K562 (cell line): ENCODE measurements around the gene ARHGEF25. TPM values are rescaled to one million over a fixed set of nuclear protein-coding genes. Genes with fewer than 3 reads are reported as not detected.

Experiments
- ATAC-seq: fragments of 200-7000 bp; cut with Tn5 transposase; 3 replicates; pipeline ENCODE4 v1.9.1; 2020; ENCODE audit warnings: moderate library complexity
- Bru-seq: library from RNA; stranded (reverse); fragments of 400-500 nt; gene quantifications from one replicate; lab custom pipeline; 2021; lab: Mats Ljungman, UMichigan
- BruChase-seq, 2 experiments: library from RNA; stranded (reverse); fragments of 400-500 nt; gene quantifications; one replicate each; lab custom pipeline; 2021; lab: Mats Ljungman, UMichigan
- BruUV-seq: library from RNA; stranded (reverse); fragments of 400-500 nt; replicated peaks from 2 replicates; lab custom pipeline; 2021; lab: Mats Ljungman, UMichigan
- CTCF ChIA-PET: fragments of 300-600 bp; formaldehyde crosslinking; extraction: SDS; loops from one replicate; lab custom pipeline; 2021; ENCODE audit warnings: low intra/inter-chr PET ratio; lab: Yijun Ruan, JAX
- POLR2A ChIA-PET: fragments of 300-600, 350-650 bp; sonication (Branson Sonifier 250); formaldehyde crosslinking; extraction: SDS; loops from one replicate; lab custom pipeline; 2021; ENCODE audit warnings: antibody characterized with exemption, inconsistent platforms; lab: Yijun Ruan, JAX
- DNase-seq, 4 experiments: peaks; one replicate each; pipeline versions ENCODE4 v3.0.0 to v3.0.0-alpha.2; 2011 to 2018; ENCODE audit warnings: low spot score in 3 of 4, mixed read lengths in 3 of 4; ENCODE audit errors: extremely low read depth in 1 of 4
- FAIRE-seq: peaks from 2 replicates; lab custom pipeline; 2011; peaks lifted over from hg19 to GRCh38; lab: Jason Lieb, UNC
- H2AFZ ChIP-seq: 2 replicates; pipeline ENCODE4 v1.6.0; 2011; ENCODE audit warnings: low read depth, low read length, control low read depth, inconsistent platforms
- H3K27ac ChIP-seq: fragments of 200-600 bp; 3 replicates; pipeline ENCODE4 v1.8.0; 2011; ENCODE audit warnings: low read depth, mild to moderate bottlenecking, control low read depth, inconsistent platforms, low read length, moderate library complexity, mixed read lengths; ENCODE audit errors: extremely low read depth
- H3K27me3 ChIP-seq, 2 experiments: fragments of 300-600 bp in 1 of 2; 2 replicates in 1 of 2; 3 replicates in 1 of 2; pipeline versions ENCODE4 v1.6.0 to v1.8.0; 2011; ENCODE audit warnings: inconsistent platforms in 2 of 2, low read length in 2 of 2, mild to moderate bottlenecking in 1 of 2, mixed read lengths in 1 of 2, moderate library complexity in 1 of 2; ENCODE audit not compliant: control insufficient read depth in 2 of 2, insufficient read depth in 2 of 2
- H3K36me3 ChIP-seq: fragments of 300-600 bp; 3 replicates; pipeline ENCODE4 v1.8.0; 2011; ENCODE audit warnings: mild to moderate bottlenecking, low read length, inconsistent platforms; ENCODE audit not compliant: control insufficient read depth, insufficient read depth
- H3K4me1 ChIP-seq, 2 experiments: fragments of 200-600 bp in 1 of 2; replicated peaks in 1 of 2; 2 replicates in 1 of 2; 3 replicates in 1 of 2; pipeline versions ENCODE4 v1.5.1 to v1.8.0; 2011; ENCODE audit warnings: inconsistent platforms in 2 of 2, low read length in 2 of 2, mild to moderate bottlenecking in 1 of 2, mixed read lengths in 1 of 2, moderate library complexity in 1 of 2; ENCODE audit not compliant: control insufficient read depth in 2 of 2, insufficient read depth in 2 of 2
- H3K4me2 ChIP-seq: 2 replicates; pipeline ENCODE4 v1.6.1; 2011; ENCODE audit warnings: low read length, control low read depth, inconsistent platforms, mixed read lengths; ENCODE audit not compliant: insufficient read depth
- H3K4me3 ChIP-seq: fragments of 200-600 bp; sonication (generic), shearing (Covaris generic); 2 replicates; pipeline ENCODE4 v1.5.1; 2016; ENCODE audit warnings: control low read depth, inconsistent platforms
- H3K79me2 ChIP-seq: fragments of 200-600 bp; 3 replicates; pipeline ENCODE4 v1.8.0; 2011; ENCODE audit warnings: low read length, inconsistent platforms; ENCODE audit not compliant: control insufficient read depth, insufficient read depth
- H3K9ac ChIP-seq, 2 experiments: 2 replicates each; pipeline versions ENCODE4 v1.6.0 to v1.6.1; 2011; ENCODE audit warnings: low read depth in 2 of 2, low read length in 2 of 2, control low read depth in 1 of 2, inconsistent platforms in 1 of 2, mild to moderate bottlenecking in 1 of 2, mixed read lengths in 1 of 2; ENCODE audit not compliant: insufficient read depth in 1 of 2
- H3K9me1 ChIP-seq: one replicate; pipeline ENCODE4 v1.6.0; 2011; ENCODE audit warnings: inconsistent platforms, mild to moderate bottlenecking, low read length, moderate library complexity; ENCODE audit not compliant: control insufficient read depth, insufficient read depth
- H3K9me3 ChIP-seq: replicated peaks from 2 replicates; pipeline ENCODE4 v1.5.1; 2011; ENCODE audit warnings: low read depth, low read length, inconsistent platforms; ENCODE audit not compliant: control insufficient read depth, insufficient read depth
- H4K20me1 ChIP-seq: replicated peaks from 2 replicates; pipeline ENCODE4 v1.6.1; 2011; ENCODE audit warnings: low read length, inconsistent platforms, mixed read lengths; ENCODE audit not compliant: control insufficient read depth, insufficient read depth
- BACH1 ChIP-seq: fragments of 200-800 bp; sonication (Bioruptor generic); IDR thresholded peaks from 2 replicates; pipeline ENCODE4 v1.6.1; 2016; ENCODE audit warnings: missing genetic modification characterization, missing compliant biosample characterization
- CHD4 ChIP-seq: fragments of 200-600 bp; sonication (generic); IDR thresholded peaks from 3 replicates; pipeline ENCODE4 v1.6.1; 2012; ENCODE audit warnings: low read depth, mild to moderate bottlenecking, mixed read lengths, low read length, inconsistent platforms; ENCODE audit not compliant: insufficient read depth, insufficient replicate concordance, poor library complexity, severe bottlenecking
- EGR1 ChIP-seq: fragments of 450-650 bp; conservative IDR thresholded peaks from 2 replicates; pipeline ENCODE4 v1.6.1; 2017; ENCODE audit warnings: mild to moderate bottlenecking
- HCFC1 ChIP-seq: IDR thresholded peaks from 2 replicates; pipeline ENCODE4 v1.6.1; 2012; ENCODE audit warnings: low read depth, low read length, improper control_type of control experiment
- MAZ ChIP-seq, 2 experiments: fragments of 450-650 bp in 1 of 2; sonication (generic) in 1 of 2; formaldehyde crosslinking; IDR thresholded peaks in 1 of 2; conservative IDR thresholded peaks in 1 of 2; 2 replicates each; pipeline versions ENCODE4 v1.4.0 to v1.5.0; 2020; ENCODE audit warnings: mild to moderate bottlenecking in 1 of 2, missing genetic modification reagents in 1 of 2
- POLR2B ChIP-seq: fragments of 450-650 bp; IDR thresholded peaks from 2 replicates; pipeline ENCODE4 v1.6.1; 2018; ENCODE audit warnings: low read depth; ENCODE audit not compliant: partially characterized antibody
- PRMT5 ChIP-seq: sonication (generic); formaldehyde crosslinking; IDR thresholded peaks from 2 replicates; pipeline ENCODE4 v1.5.0; 2020; ENCODE audit warnings: missing genetic modification reagents
- RB1 ChIP-seq: fragments of 450-650 bp; IDR thresholded peaks from 2 replicates; pipeline ENCODE4 v1.6.1; 2017; ENCODE audit warnings: low read depth, mild to moderate bottlenecking
- RFX1 ChIP-seq: fragments of 450-650 bp; IDR thresholded peaks from 2 replicates; pipeline ENCODE4 v1.6.1; 2016; ENCODE audit warnings: mild to moderate bottlenecking, moderate library complexity
- ZFP1 ChIP-seq: fragments of 450-650 bp; formaldehyde crosslinking; IDR thresholded peaks from 2 replicates; pipeline ENCODE4 v1.4.0; 2020; ENCODE audit warnings: mild to moderate bottlenecking, mixed read lengths
- ZKSCAN1 ChIP-seq: fragments of 150-350 bp; IDR thresholded peaks from 2 replicates; pipeline ENCODE4 v1.6.1; 2016; ENCODE audit warnings: low read depth, low read length
- ZNF146 ChIP-seq: IDR thresholded peaks from one replicate; pipeline ENCODE4 v1.6.1; 2018; ENCODE audit warnings: missing compliant biosample characterization; ENCODE audit not compliant: unreplicated experiment
- ZNF79 ChIP-seq: fragments of 250-450 bp; sonication (Bioruptor Pico); IDR thresholded peaks from 2 replicates; pipeline ENCODE4 v1.4.0; 2020; ENCODE audit warnings: low read depth, mild to moderate bottlenecking, moderate library complexity
- WGBS: fragments of 100-300 bp; shearing (Covaris generic); methylation state at CpG from one replicate; pipeline ENCODE4 v1.1.6; 2016; ENCODE audit warnings: low coverage, mixed read lengths; ENCODE audit not compliant: insufficient coverage; ENCODE audit errors: missing lambda C conversion rate; 5-methylcytosine and 5-hydroxymethylcytosine counted together
- in situ Hi-C: fragments of 300-500 bp; cut with MboI; formaldehyde crosslinking; loops from 4 replicates; pipeline ENCODE4 v1.15.0; 2018; ENCODE audit warnings: inconsistent platforms, mixed read lengths
- intact Hi-C: fragments of 100-400 bp; cut with micrococcal nuclease; formaldehyde crosslinking; loops from 2 replicates; pipeline ENCODE4 v1.14.2; 2022
- long read RNA-seq, 3 experiments: library from polyadenylated mRNA in 2 of 3; library from RNA in 1 of 3; unstranded in 2 of 3; stranded (forward) in 1 of 3; transcript quantifications; one replicate each; pipeline ENCODE4 v2.0.0, GENCODE V29; 2019 to 2022
- polyA minus RNA-seq, 3 experiments: library from RNA; depleted of rRNA, polyadenylated mRNA; stranded (reverse); fragments of >200 nt; gene quantifications; 2 replicates each; pipeline ENCODE4 v1.2.3, GENCODE V29; 2011
- polyA plus RNA-seq, 8 experiments: library from polyadenylated mRNA; depleted of rRNA in 4 of 8; stranded (reverse) in 5 of 8; unstranded in 3 of 8; fragments of >200 nt; fragmentation: Nextera tagmentation in 2 of 8; fragmentation: Illumina TruSeq in 1 of 8; extraction: Ambion mirVana in 2 of 8; extraction: Trizol in 1 of 8; gene quantifications; 2 replicates each; pipeline versions ENCODE4 v1.2.1 to v1.2.3, GENCODE V29; 2011 to 2014; ENCODE audit warnings: inconsistent platforms in 1 of 8, missing spikeins in 1 of 8
- total RNA-seq, 7 experiments: library from RNA; depleted of rRNA in 6 of 7; stranded (reverse); fragments of >200 nt in 6 of 7; fragmentation: Illumina TruSeq in 2 of 7; extraction: Trizol in 2 of 7; gene quantifications; 2 replicates each; pipeline versions ENCODE4 v1.2.1 to v1.2.3, GENCODE V29; 2011 to 2021; ENCODE audit warnings: low replicate concordance in 1 of 7
- TF ChIP-seq, protein P1 (sequence below): fragments of 200-400 bp; formaldehyde crosslinking; IDR thresholded peaks from 2 replicates; pipeline ENCODE4 v1.6.1; 2017; ENCODE audit warnings: mild to moderate bottlenecking, low read depth, low read length, moderate library complexity

ARHGEF25 gene
- total RNA-seq (2011; cell fraction: chromatin; rRNA removed; ENCODE audit: low replicate concordance), result 50.1 and 109 TPM in 2 replicates
- 60.5 and 65.7 TPM in 2 replicates for total RNA-seq (2011; cell fraction: nucleolus; rRNA removed)
- 44.0 and 54.3 TPM in 2 replicates for total RNA-seq (2011; cell fraction: nucleoplasm; rRNA removed)
- 11.6 and 18.6 TPM in 2 replicates for total RNA-seq (2014; rRNA removed)
- total RNA-seq (2014; rRNA removed; fragmentation: Illumina TruSeq; extraction: Trizol), result 7.5 and 9.2 TPM in 2 replicates
- 4.9 and 6.1 TPM in 2 replicates for total RNA-seq (2015; rRNA removed; fragmentation: Illumina TruSeq; extraction: Trizol)
- total RNA-seq (2021), result 13.6 and 15.0 TPM in 2 replicates
- polyA plus RNA-seq (2011; rRNA removed), result 13.3 and 18.1 TPM in 2 replicates
- polyA plus RNA-seq (2011; cell fraction: cytosol; rRNA removed), result 8.7 and 11.6 TPM in 2 replicates
- 115 and 121 TPM in 2 replicates for polyA plus RNA-seq (2011; cell fraction: nucleus; rRNA removed)
- 13.4 and 18.0 TPM in 2 replicates for polyA plus RNA-seq (2012)
- 14.1 and 14.9 TPM in 2 replicates for polyA plus RNA-seq (2014; fragmentation: Illumina TruSeq; extraction: Trizol)
- 1 to 10 TPM in 1 of 2 experiments, under 1 TPM in 1; 0.13 to 1.4 TPM for polyA plus RNA-seq (2014; fragmentation: Nextera tagmentation; extraction: Ambion mirVana)
- polyA plus RNA-seq (2014; rRNA removed), result 16.0 and 17.3 TPM in 2 replicates
- polyA minus RNA-seq (2011; rRNA and poly(A)+ RNA removed), result 6.2 and 7.1 TPM in 2 replicates
- 2.8 TPM in 2 replicates for polyA minus RNA-seq (2011; cell fraction: cytosol; rRNA and poly(A)+ RNA removed)
- 10.5 and 16.6 TPM in 2 replicates for polyA minus RNA-seq (2011; cell fraction: nucleus; rRNA and poly(A)+ RNA removed)
- percentile 59 among the genes with signal in this experiment for Bru-seq, nascent RNA
- BruChase-seq, experiment 1, labeled RNA remaining after a 2-hour chase, result percentile 50 among the genes with signal in this experiment
- BruChase-seq, experiment 2, labeled RNA remaining after a 6-hour chase, result percentile 59 among the genes with signal in this experiment
- long read RNA-seq, experiment 1, result 0 reads
- long read RNA-seq, experiment 2, transcript ARHGEF25-201 (15 exons, 2,552 nt), result major isoform, 8 of 18 reads
- long read RNA-seq, experiment 2, partial matches to known transcripts, result 1 of 18 reads
- long read RNA-seq, experiment 2, other reads (novel, unspliced or antisense), result 8 of 18 reads
- long read RNA-seq, experiment 3, result 0 reads

DNA sequence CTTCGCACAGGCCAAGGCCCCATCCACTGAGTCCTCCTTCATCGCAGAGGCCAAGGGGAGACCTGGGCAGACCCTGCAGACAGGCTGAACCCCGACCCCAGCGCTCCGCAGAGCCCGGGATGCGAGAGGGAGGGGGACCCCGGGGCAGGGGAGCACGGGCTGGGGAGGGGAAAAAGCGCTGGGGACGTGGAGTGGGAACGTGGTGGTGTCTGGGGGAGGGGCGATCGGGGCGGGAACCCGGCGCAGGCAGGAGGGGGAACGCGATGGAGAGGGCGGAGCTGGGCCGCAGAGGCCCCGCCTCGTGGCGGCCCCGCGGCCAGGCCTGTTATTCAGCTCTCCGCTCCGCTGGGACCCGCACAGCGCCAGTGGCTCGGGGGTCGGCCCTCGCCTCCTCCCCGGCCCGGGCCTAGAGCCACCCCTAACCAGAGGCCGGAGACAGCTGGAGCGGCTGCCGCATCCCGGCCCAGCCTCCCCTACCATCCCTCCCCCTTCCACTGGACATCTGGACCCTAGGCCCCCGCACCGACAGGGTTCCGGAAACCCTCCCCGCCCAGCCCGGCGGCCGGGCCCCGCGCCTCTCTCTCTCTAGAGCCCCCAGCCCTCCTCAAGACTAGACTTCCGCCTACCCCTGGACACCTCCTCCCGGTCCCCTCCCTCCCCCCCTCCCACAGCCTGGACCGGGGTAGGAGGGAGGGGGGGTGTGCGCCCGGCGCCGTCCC is at the start of gene ARHGEF25:
TSS of gene ARHGEF25 (plus strand) at position 328 of the 719 bp plus-strand sequence. CDS start 460 bp downstream, outside the sequence.
- 19% methylated on average over 17 of the region's 55 CpGs for WGBS
- DNase-seq, result peak; percentile 83 to 95 (median 94)
- ChIA-PET CTCF (no interaction called here), POLR2A (interaction anchor here (0.6 to 1.7 kb wide), 5 partner anchors 10 to 95 kb away, joined by 3 to 6 read pairs (median 4); partner anchors contain the start of gene DDIT3)
- H3K27ac ChIP-seq, result peak within 1 kb of the TSS; percentile 72
- H3K4me3 ChIP-seq, result peak within 1 kb of the TSS; percentile 65
- peaks cover 50 to 62% of the 10 kb centered on the region in 2 experiments for H3K4me1 ChIP-seq
- H3K27me3 ChIP-seq, result no peaks in the 10 kb centered on the region
- peaks cover 4% of the 10 kb centered on the region for H3K9me1 ChIP-seq
- H3K9me3 ChIP-seq, result no peaks in the 10 kb centered on the region
- in situ Hi-C loops (no loop called here), intact Hi-C loops (no loop called here)
- H3K9ac ChIP-seq, result peak within 1 kb of the TSS; percentile 69 to 91
- peaks cover 13% of the 10 kb centered on the region; the same call in 2 of the 3 replicates for H3K36me3 ChIP-seq
- H3K79me2 ChIP-seq, result peaks cover 2% of the 10 kb centered on the region; the same call in 2 of the 3 replicates
- no peaks in the 10 kb centered on the region for H4K20me1 ChIP-seq
- BruUV-seq, result no TSS peak
- peak within 1 kb of the TSS; percentile 90 for H2AFZ ChIP-seq
- no peak for FAIRE-seq
- ATAC-seq, result peak; percentile 88
- H3K4me2 ChIP-seq, result peak within 1 kb of the TSS; percentile 68
- TF ChIP-seq EGR1 (0 out of 2 replicates have a peak, but pooled peaks have one; percentile 22), ZFP1 (CRISPR knock-in tag) (no peak), RB1 (peak; percentile 65; the same call in 1 of the 2 replicates), ZNF79 (CRISPR knock-in tag) (no peak), CHD4 (no peak), PRMT5 (CRISPR knock-in tag) (no peak), MAZ (CRISPR knock-in tag; conservative IDR thresholded peaks at IDR 0.05 in 1 of 2, IDR thresholded peaks at IDR 0.05 in 1 of 2) (peak; percentile 76 to 94; a peak in 3 of 4 replicates), ZNF146 (CRISPR knock-in tag) (no peak), BACH1 (tag) (no peak), ZKSCAN1 (no peak), POLR2B (peak; percentile 81), RFX1 (no peak), HCFC1 (no peak)
- TF ChIP-seq, protein P1, sequence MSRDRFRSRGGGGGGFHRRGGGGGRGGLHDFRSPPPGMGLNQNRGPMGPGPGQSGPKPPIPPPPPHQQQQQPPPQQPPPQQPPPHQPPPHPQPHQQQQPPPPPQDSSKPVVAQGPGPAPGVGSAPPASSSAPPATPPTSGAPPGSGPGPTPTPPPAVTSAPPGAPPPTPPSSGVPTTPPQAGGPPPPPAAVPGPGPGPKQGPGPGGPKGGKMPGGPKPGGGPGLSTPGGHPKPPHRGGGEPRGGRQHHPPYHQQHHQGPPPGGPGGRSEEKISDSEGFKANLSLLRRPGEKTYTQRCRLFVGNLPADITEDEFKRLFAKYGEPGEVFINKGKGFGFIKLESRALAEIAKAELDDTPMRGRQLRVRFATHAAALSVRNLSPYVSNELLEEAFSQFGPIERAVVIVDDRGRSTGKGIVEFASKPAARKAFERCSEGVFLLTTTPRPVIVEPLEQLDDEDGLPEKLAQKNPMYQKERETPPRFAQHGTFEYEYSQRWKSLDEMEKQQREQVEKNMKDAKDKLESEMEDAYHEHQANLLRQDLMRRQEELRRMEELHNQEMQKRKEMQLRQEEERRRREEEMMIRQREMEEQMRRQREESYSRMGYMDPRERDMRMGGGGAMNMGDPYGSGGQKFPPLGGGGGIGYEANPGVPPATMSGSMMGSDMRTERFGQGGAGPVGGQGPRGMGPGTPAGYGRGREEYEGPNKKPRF, result no peak
